DMS53 treated with DMSO at 0.1 percent for 48 hours (cell line): ENCODE measurements around the gene ARHGAP19.

Experiments used
- DNase-seq: peaks from one replicate; lab custom pipeline; 2025; ENCODE audit not compliant: unreplicated experiment; lab: John Stamatoyannopoulos, UW

The ARHGAP19 gene, protein sequence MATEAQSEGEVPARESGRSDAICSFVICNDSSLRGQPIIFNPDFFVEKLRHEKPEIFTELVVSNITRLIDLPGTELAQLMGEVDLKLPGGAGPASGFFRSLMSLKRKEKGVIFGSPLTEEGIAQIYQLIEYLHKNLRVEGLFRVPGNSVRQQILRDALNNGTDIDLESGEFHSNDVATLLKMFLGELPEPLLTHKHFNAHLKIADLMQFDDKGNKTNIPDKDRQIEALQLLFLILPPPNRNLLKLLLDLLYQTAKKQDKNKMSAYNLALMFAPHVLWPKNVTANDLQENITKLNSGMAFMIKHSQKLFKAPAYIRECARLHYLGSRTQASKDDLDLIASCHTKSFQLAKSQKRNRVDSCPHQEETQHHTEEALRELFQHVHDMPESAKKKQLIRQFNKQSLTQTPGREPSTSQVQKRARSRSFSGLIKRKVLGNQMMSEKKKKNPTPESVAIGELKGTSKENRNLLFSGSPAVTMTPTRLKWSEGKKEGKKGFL

DNA sequence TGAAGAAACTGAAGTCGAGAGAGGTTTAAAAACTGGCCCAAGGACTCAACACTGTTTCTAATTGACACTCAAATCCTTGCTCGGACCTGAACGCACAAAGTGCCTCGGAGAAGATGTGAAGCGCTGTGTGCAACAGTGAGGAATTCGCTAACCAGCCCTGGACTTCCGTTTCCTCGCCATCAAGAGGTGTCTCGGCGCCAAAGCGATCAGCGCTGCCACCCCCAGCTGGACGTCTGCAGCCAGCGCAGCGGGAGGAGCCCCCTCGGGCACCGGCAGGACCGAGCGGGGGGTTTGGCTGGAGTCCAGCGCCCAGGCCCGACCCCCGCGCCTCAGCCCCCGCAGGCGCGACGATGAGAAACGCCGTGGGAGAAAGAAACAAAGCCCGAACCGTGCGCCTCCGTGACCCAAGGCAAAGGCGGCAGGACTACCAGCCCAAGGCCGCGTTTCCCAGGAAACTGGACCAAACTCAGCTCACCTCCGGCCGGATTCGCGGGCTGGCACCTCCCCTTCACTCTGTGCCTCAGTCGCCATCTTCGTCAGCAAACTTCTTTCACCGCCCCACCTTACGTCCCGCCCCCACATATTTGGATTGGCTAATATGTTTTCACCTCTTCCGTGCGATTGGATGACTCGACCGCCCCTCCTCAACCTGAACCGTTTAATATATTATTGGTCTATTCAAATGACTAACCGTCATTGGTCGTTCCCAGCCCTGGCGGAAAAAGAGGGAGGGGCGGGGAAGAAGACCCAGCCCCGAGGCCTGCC, at the start of gene ARHGAP19:
Gene ARHGAP19 (minus strand): TSS at position 541 of the 765 bp plus-strand sequence. CDS start 10 bp downstream, at position 531.
- peak; percentile 98 for DNase-seq

DNA sequence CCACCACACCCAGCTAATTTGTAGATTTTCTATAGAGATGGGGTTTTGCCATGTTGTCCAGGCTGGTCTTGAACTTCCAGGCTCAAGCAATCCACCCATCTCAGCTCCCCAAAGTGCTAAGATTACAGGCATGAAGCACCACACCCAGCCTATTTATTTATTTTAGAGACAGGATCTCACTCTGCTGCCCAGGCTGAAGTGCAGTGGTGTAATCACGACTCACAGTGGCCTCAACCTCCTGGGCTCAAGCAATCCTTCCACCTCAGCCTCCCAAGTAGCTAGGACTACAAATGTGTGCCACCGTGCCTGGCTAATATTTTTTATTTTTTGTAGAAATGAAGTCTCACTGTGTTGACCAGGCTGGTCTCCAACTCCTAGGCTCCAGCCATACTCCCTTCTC, 49.0 kb upstream of the ARHGAP19 start:
- no peak for DNase-seq

DNA sequence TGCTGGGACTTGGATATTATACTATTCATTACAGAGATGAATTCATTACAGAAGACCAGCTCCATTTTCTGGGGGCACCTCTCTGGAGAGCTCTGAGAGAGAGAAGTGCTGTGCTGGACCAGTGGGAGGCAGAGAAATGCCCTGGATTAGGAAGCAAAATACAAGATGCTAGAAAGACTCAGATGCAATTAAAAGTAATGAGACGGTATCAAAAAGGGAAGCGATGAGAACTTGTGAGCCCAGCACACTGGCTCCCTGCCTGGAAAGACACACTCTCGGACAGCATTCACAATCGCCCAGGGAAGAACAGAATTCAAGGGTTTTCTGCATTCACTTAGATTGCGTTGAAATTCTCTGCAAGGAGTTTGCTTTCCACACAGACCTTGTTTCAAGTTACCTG, 45.6 kb upstream of the ARHGAP19 start:
- no peak for DNase-seq

DNA sequence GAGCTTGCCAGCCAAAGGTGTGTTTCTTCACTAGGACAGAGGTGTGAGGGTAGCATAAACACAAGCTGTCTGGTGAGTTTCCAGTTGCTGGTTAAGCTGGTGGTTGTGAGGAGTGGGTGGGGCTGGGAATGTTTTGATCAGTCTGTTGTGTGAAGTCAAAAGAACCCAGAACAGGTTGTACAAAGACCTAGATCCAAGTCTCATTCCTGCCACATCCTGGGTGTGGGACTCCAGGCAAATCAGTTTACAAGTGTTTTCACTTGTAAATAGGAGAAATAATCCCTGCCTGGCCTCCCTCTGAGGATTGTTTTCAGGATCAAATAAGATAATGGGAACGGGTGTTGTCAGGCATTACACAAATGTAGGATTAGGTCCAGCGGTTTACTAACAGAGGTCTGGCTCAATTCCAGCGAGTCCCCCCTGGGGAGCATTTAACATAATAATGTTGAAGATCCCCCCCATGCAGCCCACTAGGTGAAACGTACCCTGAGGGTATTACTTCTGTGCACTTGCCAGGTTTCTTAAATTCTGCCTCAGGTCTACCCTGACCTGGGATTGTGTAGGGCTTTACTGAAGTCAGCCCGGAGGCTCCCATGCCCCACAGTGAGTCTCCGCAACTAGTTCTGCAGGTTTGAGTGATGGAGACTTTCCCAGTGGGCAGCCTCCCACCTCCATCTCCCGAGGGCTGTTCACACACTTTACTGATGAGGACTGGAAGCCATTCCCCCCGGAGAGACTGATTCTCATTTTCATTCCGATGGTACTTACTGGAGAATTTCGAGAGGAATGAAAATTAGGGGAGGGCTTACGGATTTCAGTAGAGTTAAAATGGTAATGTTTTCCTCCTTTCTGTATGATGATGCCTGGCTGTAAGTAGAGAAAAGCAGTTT, 44.8 kb upstream of the ARHGAP19 start:
- DNase-seq: peak; percentile 30

DNA sequence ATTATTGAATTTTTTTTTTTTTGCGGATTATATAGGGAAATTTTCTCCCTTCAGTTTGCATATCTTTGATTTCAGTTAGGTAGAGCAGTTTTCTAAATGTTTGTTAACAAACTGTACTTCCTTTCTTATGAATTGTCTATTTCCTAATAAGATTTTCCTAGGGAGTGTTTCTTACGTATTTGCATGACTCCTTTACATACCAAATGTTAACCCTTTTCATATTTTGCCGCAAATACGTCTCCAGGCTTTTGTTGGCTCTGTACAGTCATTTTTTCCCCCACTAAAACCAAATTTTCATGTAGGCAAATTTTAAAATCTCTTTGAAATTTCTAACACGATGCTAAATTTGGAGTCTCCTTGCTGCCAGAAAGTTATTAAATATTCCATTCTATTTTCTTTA, 44.0 kb upstream of the ARHGAP19 start:
- no peak for DNase-seq

DNA sequence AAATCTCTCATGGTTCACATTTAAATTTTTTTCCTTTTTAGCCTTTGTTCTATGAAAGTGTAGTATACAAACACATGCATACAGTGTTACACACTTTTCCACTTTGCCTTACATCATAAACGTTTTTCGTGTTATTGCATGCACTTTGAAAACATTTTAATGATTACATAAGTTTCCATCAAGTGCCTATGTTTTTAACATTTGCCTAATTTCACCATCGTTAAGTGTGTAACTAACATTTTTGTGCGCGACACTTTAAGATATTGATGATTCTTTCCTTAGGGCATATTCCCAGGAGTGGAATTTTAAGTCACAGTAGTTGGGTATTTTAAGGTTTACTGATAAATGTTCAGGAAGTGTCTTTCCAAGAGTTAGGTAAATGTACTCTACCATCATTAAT, 43.6 kb upstream of the ARHGAP19 start:
- DNase-seq: no peak

DNA sequence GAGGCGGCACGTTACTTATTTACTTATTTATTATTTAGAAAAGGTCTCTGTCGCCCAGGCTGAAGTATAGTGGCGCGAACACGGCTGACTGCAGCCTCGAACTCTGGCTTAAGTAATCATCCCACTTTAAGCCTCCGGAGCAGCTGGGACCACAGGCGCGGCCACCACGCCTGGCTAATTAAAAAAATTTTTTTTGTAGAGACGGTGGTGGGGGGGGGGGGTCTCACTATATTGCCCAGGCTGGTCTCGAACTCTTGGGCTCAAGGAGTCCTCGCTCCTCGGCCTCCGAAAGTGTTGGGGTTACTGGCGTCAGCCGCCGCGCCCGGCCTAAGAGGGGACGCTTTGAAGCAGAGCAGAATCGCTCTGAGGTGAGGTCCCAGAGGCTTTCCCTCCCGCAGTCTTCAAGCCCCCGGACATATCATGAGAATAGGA, 42.8 kb upstream of the ARHGAP19 start:
- DNase-seq: no peak

DNA sequence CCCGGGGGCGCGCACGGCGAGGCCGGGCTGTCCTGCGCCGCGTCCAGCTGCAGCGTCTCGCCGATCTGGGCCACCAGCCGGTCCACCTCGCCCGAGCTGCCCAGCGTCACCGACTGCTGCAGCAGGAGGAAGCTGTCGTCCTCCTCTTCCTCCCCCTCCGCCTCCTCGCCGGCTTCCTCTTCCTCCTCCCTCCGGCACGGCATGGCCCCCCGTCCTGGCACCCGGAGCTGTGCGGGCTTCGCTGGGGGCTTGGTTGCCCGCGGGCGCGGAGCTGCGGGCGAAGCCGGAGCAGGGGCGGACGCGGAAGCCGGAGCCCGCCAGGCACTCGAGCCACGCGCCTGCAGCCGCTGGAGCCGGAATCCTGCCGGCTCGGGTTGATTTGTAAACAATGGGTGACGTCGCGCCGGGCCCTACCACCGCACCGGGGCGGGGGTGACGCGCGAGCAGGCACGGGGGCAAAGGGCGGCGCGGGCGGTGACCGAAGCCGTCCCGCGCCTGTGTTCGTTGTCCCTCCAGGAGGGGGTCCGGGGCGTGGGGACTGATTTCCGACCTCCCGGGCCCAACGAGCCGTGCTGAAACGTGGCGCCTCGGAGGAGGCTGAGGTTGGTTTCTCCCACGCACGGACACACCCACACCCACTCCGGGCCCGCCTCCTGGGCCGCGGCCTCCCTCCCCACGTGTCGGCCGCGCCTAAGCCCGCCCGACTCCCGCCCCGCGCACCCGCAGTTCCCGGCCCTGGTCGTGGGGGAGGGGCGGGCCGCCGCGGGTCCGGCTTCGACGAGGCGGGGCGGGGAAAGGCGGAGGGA, 42.1 kb upstream of the ARHGAP19 start, which contains the start of gene FRAT2:
Gene FRAT2 (minus strand): TSS at position 360 of the 806 bp plus-strand sequence. CDS start 157 bp downstream, at position 203.
- DNase-seq: peak; percentile 70

DNA sequence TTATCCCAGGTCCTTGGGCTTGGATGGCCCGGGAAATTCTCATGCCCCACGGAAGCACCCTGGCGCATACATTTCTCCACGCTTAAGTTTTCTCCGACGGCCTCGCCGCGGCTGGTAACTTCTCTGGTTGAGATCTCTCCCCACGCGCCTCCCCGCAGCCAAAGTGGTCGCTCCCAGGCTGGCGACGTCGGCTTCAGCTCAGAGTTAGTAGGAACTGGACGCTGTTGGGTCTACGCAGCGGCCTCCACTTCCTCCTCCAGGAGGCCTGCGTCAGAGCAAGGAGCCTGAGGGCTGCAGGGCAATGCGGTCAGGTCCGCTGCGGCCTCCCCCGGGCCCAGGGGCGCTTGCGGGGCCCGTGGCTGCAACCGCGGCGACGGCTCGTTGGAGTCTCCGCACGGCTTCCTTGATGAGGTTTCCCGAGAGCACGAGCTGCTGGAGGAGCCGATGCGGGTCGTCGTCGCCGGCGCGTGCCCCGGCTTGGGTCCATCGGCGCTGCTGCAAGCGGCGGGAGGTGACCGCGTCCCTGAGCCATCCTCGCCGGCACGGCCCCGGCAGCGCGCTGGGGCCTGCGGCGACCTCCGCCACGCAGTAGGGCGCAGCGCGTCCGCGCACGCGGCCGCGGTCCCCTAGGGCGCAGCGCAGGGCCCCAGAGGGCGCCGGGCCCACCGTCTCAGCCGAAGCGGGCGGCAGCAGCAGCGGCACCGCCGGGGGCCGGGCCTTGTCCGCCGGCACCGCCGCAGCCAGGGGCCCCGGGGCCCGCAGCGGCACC, 41.3 kb upstream of the ARHGAP19 start:
- peak; percentile 23 for DNase-seq

DNA sequence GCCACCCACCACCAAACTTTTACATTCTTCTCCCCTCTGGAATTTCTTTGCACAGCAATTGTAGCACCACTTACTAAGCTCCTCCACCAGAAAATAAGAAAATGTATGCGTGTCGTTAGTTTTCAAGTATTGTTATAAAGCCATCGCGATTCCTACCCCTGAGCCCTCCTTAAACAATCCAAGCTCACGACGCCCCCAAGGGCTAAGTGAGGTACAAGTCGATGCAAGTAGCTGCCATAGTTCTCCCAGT, 40.8 kb upstream of the ARHGAP19 start:
- no peak for DNase-seq

DNA sequence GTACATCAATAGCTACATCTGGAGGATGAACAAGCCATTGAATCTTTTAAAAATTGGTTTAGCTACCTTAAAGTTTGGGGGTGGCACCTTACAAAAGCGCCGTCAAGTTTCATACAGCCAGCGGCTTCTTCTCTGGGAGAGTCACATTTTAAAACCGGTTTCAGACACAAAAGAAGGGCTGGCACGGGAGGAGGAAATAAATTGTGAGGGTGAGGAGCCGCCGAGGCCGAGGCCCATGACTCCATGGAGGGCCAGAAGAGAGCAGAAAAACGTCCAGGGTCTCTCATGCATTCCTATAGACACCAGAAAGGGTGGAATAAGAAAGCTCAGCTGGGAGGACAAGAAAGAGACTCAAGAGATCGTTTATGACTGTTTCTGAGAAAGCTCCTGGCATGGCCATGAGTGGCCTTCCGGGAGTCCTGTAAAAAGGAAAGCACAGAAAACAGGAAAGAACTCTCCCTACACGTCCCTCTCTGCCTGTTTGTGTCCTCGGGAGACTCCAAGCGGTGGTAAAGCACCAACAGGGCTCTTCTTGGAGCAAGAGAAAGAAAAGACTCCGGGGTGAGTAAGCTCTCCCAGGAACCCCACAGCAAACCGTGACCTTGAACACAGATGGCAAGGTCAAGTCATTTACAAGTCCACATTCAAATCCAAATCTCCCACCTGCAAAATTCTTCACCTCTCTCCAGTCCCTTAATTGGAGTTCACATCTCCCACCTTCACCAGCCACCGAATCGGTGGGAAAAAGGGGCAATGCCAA, 40.3 kb upstream of the ARHGAP19 start:
- peak; percentile 43 for DNase-seq

DNA sequence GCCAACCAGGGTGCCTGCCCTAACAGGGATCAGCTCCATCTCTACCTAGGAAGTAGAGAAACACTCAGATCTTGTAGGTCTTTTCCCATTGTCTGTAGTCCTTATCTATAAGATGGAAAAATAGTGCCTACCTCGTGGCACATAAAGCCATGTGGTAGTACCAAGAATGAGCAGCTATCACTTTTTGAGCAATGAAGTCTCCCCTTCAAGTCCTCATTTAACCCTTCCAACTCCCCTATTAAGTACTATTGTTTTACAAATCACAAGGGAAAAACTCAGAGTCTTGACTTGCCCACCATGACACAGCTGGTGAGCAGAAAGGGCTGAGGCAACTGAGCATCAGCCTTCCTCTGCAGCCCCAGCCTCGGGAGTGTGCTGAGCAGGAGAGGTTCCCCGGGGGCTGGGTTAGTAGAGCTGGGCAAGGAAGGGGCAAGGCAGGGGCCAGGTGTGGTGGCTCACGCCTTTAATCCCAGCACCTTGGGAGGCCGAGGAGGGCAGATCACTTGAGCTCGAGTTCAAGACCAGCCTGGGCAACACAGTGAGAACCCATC, 38.8 kb upstream of the ARHGAP19 start:
- DNase-seq: no peak

DNA sequence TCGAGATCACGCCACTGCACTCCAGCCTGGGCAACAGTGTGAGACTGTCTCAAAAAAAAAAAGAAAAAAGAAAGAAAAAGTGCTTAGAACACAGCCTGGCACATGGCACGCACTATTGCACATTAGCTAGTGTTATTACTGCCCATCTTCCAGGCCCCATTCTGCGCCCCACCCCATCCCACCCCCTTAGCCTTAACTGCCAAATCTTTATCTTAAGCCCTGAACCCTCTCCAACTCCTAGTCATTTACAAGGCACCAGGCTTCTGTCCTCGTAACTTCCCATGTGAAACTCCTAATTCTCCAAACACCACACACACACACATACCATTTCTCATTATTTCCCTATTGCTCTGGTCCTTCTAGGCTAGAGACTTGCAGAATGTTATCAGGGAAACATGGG, 37.3 kb upstream of the ARHGAP19 start:
- DNase-seq: no peak

DNA sequence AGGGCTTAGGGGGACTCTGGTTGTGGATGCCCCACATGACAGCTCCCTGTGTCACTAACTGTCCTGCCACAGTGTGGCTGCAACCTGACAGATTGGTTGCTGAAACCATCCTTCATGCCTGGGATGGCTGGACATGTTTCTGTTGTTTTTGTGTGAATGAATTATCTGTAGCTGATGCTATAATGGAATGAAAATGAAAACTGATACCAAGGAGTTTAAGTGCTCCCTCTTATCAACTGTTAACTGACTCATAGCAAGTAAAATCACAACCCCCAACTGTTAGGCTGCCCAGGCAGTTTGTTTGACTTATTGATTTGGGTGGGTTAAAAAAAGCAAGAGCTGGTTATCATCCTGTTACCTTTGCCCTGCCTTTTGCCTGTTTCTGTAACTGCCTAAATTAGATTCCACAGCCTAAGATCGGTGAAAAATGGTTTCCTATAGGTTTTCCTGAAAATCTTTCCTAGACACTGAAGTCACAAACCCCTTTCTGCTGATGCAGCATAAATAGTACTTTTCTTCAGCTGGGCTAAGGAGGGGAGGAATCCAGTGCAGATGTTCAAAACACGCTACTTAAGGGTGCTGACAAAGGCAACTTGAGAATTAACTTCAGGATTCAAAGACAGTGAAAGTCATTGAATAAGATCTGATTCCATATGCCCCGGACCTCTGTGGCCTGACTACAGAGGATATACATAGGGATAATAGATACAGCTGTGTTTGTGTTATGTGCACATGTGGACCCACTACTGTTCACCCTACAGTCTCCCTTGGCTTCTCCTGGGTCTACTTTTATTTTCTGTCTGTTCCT, 36.4 kb upstream of the ARHGAP19 start:
- DNase-seq: no peak

DNA sequence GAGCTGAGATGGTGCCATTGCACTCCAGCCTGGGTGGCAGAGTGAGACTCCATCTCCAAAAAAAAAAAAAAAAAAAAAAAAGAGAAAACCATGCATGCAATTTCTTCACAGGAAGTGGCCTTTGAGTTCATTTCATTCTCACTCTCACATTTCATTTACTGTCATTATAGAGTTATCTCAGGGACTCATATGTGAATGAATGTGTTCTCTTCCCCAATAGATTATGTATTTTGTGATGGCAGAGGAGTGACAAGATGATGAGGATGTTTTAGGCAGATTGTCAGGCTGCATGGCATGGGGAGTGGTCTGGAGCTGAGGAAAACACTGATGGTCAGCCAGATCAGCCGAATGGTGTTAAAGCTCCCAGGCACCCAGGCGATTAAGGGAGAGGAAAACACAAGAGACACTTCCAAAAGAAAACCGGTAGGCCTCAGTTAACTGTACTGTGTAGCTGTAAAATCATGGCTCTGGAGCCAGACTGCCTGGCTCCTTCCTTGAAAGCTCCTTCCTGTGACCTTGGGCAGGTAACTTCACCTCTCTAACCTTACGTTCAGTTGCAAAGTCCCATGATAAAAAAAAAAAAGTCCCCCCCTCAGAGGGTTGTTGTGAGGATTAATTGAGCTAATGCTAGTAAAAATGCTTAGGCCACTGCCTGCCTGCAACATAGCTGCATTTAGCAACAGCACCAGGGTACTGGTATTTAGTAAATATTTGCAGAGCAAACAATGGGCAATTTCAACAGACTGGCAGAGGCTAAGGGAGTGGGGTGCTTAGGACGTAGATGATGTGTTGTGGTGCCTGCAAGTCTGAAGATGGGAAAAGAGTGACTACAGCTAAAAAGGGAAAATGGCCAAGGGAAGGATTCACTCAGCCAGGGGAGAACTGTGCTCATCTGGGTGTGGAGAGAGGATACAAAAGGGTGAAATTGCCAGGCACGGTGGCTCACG, 35.2 kb upstream of the ARHGAP19 start:
- DNase-seq: peak; percentile 91

DNA sequence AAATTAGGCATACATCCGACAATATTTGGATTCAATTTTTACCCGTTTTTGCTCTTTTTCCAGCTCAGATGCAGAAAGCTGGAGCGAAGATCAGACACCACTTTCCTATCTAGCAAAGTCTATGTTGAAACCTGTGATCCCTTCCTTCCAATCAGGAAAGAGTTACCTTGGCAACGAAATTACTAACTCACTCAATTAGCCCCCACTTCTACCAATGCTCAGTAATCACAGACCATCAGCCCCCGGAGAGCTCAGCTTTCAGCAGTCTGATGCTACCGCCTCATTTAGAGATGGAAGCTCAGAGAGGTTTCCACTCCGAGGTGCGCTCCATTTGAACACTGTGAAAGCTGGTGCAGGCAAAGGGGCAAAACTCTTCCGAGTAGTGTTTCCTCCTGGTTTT, 33.3 kb upstream of the ARHGAP19 start:
- no peak for DNase-seq

DNA sequence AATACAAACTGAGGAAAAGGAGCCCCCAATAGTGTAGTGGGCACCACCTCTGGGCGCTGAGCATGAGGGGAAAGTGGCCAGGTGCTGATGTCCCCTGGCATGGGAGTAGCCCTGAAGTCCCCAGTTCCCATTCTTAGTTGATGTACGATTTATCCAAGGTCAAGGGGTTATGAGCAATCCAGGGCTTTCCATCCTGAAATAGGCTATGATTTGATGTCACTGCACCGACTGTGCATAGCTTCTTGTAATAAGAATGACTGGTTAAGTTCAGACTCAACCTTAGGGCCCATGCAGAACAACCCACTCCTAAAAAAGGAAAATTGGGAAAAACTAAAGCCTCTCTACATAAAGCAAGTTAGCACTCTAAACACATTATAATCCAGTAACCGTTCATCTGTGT, 31.1 kb upstream of the ARHGAP19 start:
- DNase-seq: no peak
